HG02870 (cell line): Measurements from ENCODE around the gene TAF10.

Experiments used
- ATAC-seq: cut with Tn5 transposase; IDR thresholded peaks from one replicate; pipeline ENCODE4 v1.9.1; 2021; ENCODE audit warnings: mild to moderate bottlenecking, moderate library complexity; ENCODE audit not compliant: unreplicated experiment

Gene TAF10

DNA sequence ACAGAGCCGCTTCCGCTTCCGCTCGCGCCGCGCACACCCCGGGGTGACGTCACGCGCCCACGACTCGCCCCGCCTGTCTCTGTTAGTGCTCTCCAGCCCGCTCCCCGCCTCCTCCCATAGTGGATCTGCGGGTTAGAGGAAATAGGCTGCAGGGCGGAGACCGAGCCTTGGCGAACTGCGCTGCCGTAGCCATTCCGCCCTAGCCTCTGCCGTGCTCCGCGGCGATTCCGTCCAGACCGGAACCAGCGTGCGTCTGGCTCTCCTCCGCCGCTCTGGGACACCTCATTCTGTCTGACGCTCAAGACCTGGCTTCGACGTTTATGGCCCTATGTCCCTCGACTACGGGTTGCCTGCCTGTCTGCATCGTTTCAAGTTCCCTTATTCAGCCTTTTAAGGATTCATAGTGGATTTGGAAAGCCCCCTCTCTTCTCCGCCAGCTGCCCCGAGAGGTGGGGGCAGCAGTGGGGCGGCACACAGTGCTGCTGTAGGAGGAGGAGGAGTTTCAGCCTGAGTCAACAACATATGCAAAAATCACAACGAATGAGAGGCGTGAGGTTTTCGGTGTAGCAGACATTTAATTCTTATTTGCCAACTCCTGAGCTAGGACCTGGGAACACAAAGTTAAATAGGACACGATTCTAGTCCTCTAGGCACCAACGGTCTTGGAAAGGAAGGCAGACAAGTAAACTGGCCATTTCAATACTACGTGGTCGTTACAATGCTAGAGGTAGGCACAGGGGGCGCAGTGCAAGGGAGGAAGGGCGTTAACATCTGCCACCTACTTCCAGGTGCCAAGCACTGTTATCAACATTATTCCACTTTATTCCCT is at the start of gene TAF10:
TAF10 (minus strand) TSS at position 4 of the 829 bp plus-strand sequence. CDS start 27 bp downstream, outside the sequence.
- ATAC-seq: peak; percentile 84

DNA sequence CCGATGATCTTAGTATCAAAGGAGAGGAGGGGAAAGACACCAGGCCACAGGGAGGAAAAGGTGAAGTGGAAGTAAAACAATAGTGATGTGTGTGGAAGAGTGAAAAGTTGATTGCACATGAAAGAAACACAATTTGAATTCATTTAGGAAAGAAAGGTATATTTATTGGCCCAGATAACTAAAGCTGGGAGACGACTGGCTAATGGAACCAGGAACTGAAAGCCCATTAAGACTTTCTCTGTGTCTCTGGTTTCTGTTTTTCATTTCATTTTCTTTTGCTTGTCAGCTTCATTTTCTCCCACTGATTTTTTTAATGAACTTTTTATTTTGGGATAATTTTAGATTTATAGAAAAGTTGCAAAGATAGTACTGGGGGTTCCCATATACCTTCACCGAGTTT is 48.7 kb upstream of the TAF10 start:
- ATAC-seq: no peak

DNA sequence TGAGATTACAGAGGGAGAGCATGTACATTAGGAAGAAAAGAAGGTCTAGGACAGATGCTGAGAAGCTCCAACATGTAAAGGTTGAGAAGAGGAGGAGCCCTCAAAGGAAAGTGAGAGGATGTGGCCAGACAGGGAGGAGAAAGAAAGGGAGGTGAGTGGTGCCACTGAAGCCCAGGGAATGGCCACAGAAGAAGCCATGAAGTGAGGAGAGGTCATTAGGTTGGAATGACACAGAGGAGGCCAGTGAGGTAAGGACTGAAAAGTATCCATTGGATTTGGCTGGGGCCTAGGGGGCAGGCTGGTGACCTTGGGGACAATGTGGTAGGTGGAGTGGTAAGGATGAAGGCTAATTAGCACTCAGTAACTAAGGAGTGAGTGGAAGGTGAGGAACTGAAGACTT is 46.6 kb upstream of the TAF10 start:
- ATAC-seq: no peak

DNA sequence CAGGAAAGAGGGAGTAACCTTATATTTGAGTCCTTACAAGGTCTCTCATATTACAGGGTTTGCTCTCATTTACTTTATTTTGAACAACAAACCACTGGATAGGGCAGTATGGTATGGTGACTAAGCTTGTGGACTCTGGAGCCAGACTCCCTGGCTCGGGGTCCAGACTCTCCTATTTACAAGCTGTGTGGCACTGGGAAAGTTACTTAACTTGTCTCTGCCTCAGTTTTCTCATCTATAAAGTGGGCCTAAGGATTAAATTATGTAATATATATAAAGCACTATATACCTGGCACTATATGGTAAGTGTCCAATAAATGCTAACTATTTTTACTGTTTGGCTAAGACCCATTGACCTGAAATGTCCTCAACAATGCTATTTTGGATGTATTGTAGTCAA is 45.3 kb upstream of the TAF10 start:
- no peak for ATAC-seq

DNA sequence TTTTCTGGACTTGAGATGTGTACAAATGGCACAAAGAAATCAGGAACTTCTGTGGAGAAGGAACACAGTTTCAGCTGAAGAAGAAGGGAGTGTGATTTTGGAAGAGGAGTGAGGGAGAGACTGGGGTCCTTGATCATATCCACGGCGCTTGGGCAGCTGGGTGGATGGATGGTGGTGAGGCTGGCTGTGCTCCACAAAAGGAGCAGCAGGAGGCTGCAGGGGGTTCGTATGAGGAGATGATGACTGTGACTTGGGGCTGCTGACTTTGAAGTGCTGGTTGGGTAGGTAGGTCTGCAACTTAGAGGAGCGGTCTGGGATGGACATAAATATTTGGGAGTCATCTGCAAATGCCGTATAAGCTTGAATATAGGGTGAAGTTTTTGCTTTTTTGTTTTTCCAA is 44.9 kb upstream of the TAF10 start:
- ATAC-seq: no peak

DNA sequence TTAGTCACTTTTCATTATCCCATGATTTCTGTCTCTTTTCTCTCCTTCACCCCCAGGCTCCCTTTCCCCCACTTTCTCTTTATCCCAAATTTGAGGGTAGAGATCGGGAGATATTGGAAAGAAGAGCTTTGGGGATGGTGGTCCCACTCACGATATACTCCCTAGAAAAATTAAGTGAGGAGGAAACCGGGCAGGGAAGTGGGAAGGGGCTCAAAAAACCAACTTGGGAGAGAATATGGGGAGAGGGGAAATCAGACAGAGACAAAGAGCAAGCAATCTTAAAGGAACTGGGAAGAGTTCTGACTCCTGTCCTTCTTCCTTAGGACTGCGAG is 44.5 kb upstream of the TAF10 start:
- no peak for ATAC-seq

DNA sequence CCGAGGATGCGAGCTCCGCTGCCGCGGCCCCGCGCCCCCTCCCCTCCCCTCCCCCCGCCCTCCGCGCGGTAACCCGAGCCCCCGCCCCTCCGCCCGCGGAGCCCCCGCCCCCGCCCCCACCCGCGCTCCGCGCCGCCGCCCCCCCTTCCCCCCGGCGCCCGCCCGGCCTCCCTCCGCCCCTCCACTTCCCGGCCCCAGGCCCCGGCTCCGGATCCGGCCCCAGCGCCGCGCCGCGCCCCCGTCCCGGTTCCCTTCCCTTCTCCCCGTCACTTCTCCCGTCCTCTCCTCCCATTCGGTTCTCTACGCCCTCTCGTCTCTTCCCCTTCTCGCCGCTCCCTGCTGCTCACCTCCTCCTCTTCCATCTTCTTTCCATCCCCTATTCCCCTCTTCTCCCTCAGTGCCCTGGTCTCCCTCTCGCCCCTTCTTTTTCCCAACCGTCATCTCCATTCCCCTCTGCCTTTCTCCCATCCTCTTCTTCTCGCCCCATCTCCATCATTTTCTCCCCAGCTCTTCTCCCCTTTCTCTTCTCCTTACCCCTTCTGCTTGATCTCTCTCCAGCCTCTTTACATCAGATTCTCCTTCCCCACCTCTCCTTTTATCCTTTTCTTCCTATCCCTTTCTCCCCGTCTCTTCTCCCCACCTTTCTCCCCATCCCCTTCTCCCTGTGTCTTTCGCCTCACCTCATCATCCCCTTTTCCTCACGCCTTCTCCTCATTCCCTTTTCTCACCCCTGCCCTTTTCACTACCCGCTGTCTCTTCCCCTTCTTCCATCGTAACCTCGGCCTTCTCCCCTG is 44.0 kb upstream of the TAF10 start, which contains the start of gene DCHS1:
DCHS1 (minus strand) TSS at position 20 of the 794 bp plus-strand sequence. CDS start 14,196 bp downstream, outside the sequence.
- ATAC-seq: no peak

DNA sequence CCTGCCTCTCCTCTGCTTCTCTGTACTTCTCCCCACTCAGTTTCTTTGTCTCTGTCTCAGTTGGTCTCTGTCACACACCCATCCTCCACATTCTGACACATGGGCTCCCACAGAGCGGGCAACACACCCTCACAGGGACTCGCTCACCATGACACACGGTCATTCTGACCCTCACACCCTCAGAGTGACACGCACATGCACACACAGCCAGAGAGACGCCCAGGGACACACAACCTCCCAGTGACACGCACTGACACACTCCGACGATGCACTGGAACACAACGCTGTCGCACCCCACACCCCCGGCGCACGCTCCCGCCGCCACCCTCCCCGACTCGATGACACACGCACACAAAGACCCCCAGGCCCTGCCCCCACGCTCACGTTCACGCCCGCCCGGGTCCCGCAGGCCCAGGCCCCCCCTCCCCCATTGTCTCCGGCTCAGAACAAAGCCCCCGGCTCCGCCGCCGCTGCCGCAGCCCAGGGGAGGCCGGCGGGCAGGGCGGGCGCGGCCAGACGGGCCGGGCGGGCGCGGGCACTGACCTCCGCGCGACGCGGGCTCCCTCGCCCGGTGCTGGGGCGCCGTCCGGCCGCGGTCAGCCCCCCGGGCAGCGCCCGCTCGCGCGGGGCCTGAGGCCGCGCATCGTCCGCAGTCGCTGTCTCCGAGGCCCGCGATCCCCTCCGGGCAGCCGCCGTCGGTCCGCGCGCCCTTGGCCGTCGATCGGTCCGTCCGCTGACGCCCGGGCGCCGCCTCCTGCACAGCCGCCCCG is 43.2 kb upstream of the TAF10 start:
- ATAC-seq: no peak

DNA sequence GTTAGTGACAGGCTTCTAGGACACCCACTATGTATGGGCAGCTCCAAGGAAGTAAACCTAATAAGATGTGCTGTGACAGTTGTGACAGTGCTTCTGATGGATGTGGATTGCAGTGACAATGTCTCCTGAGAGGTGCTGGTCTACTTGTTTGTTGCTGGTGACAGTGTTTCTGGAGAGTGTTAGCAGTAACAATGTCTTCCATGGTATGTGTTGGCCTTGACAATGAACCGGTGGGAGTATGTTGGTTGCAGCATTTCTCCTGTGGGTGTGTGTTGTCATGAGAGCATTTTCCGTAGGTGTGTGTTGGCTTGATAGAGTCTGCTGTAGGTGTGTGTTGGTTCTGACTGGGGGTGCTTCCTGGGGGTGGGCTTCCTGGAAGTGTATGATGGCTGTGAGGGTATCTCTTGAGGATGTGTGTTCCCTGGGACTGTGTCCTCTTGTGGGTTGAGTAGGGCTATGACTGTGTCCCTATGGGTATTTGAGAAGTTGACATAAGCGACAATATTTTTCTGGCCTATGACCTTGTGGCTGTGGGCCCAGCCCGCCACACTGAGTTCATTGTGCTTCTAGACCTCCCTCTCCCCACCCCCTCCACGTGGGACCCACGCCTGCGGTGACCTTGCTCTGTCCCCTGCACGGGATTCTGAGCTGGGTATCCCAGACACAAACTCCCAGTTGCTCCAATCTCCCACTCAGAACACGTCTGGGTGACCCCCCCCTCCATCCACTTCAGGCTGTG is 42.4 kb upstream of the TAF10 start:
- ATAC-seq: no peak

DNA sequence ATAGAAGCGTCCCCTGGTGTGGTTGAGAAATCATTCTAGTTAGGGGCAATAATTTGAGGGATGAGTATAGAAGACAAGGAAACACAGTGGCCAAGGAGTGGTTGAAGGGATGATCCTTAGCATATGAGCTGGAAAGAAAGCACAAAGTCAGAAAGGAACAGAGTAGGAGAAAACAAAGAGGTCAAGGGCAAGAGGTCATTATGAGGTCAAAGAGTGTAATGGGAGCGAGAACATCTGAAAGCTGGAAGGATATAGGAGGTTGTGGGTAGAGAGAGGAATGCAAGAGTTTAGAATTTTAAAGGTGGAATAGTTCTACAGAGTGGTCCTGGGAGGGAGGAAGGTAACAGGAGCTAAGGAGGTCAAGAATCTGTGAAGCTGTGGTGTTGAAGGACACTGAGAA is 41.6 kb upstream of the TAF10 start:
- ATAC-seq: no peak

DNA sequence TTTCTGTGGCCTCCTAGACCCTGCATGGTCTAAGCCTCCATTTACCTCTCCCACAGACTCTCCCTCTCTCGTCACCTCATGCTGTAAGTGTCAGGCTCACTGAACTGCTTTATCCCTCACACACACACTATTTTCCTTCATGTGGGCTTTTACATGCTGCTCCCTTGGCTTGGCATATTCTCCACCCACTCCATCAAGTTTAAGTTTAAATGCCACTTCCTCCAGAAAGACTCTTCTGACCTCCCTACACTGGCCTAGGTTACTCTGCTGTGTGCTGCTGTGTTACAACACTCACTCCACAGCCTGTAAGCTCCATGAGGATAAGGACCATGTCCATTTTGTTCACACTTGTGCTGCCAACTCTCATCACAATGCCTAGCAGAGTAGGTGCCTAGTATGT is 41.1 kb upstream of the TAF10 start:
- ATAC-seq: no peak

DNA sequence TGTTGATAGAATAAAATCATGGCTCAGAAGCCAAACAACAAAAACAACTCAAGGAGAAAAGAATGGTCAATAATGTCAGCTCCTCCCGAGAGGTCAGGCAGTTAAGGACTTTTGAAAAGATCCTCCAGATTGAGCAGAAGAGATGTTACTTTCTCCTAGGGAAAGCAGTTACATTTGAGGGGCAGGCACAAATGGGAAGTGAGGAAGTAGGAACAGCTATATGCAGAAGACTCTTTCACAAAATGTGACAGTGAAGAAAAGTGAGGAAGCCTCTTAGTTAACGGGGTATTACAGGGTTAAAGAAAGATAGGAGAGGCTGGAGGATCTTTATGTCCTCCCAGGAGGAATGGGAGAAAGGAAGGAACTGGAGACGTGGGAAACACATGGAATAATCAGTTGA is 40.2 kb upstream of the TAF10 start:
- no peak for ATAC-seq

DNA sequence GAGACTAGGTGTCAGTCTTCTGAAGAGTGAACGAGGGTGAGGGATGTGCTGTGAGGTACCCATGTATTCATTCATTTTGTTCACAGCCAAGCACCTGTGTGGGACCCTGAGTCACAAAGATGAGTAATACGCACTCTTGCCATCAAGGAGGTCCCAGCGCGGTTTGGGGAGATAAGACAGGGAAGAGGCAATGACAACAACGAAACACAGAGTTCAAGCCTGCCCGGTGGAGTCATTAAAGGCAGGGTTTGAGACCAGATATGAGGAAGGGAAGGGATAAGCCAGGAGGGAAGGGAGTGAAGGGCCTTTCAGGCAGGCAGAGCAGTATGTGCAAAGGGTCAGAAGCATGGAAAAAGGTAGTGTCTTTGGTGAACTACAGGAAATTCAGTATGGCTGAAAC is 39.0 kb upstream of the TAF10 start:
- no peak for ATAC-seq

DNA sequence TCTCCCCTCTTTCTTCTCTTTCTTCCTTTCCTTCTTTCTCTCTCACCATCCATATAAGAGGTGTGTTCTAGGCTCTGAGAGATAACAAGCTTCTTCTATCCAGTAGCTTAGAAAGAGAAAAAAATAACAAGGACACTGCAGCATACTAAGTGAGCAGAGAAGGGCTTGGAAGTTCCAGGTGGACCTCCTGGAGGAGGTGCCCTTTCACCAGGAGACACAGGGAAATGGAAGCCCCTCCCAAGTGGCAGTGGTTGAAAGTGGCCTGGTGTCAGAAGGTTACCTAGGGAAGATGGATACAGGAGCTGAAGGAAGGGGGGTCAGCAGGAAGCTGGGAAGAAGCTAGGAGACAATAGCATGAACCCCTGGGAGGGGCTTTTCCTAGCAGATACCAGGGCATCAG is 38.1 kb upstream of the TAF10 start:
- ATAC-seq: no peak

DNA sequence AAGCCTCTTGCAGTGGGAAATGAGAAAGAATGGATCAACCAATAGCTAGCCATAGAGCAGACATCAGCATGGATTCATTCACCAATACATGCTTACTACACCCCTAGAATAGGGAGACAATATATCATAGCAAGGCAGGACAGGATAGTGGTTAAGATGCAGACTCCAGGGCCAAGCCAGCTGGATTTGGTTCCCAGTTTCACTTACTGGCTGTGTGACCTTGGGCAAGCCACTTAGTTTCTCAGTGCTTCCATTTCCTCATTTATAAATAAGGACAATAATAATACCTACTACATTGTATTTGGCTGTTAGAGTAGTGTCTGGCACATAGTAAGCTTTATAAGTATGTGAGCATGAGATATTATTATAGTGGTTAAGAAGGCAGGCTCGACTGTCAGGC is 36.5 kb upstream of the TAF10 start:
- no peak for ATAC-seq

DNA sequence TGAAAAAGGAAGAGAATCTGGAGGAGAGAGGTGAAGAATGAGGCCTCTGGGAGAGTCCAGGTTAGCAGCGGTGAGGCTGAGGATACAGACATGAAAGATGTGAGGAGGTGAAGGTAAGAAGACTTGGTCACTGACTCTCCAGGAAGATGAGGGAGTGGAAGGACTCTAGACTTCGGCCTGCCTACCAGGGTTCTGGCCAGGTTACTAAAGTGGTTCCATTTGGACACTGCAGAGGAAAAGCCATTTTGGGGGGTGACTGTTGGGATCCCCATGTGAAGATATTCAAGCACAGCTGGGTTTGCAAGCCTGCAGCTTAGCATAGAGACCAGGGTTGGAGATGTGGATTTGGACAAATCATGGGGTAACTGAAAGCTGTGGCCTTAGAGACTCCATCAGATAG is 35.8 kb upstream of the TAF10 start:
- ATAC-seq: no peak

DNA sequence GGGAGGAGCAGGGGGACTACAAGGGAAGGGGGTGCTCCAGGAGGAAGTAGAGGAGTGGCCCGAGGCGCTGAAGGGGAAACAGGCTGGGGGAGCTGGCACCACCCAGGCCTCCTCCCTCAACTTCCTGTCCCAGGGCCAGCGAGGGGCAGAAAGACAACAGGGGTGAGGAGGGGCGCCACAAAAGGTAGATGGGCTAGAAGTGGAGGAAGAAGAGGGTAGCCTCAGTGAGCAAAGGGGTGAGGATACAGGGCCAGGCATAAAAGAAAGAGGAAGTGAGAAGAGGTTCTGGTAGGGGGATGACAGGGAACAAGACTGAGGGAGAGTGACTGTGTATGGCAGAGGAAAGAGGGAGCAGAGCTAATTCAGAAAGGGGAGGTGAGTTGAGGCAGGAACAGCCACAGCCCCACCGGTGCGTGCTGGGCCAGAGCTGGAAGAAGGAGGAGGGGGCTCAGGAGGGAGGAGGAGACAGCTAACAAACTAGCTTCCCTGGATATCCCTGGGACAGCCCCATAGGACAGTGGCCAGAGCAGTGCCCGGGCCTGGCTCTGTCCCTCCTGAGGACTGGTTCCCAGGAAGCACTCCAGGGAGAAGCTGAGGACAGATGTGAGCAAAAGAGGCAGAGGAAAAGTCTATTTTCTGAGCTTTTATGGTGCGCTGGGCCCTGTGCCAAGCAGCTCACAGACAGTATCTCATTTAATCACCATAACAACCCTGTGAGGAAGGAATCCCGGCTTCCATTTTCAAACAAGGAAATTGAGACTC is 35.1 kb upstream of the TAF10 start:
- ATAC-seq: peak; percentile 95

DNA sequence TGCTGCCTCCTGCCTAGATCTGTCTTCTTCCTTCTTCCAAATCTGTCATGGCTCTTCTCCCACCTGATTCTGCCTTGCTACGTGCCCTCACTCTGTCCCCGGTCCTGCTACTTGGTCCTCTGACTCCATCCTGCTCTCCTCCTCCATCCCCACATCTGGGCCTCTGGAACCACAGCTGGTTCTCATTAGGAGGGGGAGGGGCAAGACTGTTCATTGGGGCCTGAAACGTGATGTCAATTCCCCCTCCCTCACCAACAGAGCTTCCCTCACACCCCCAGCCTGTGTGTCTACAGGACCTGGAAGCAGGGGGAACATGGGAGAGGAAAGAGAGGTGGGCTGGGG is 34.5 kb upstream of the TAF10 start:
- no peak for ATAC-seq

DNA sequence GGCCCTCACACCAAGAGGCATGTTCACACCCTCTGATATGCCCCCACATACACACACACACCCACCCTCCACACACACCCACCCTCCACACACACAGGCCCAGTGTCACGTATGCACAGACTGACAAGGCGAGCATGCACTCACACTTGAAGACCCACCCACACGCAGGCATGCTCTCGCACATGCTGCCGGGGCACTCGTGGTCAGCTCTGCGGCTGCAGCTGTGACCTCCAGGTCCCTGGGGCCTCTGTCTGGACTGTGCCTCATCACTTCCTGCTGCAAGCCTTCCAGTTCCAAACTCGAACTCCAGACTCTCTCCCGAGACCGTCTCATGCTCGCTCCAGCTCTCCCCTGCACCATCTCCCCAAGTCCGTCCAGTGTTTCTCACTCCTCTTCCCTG is 34.1 kb upstream of the TAF10 start:
- ATAC-seq: no peak

DNA sequence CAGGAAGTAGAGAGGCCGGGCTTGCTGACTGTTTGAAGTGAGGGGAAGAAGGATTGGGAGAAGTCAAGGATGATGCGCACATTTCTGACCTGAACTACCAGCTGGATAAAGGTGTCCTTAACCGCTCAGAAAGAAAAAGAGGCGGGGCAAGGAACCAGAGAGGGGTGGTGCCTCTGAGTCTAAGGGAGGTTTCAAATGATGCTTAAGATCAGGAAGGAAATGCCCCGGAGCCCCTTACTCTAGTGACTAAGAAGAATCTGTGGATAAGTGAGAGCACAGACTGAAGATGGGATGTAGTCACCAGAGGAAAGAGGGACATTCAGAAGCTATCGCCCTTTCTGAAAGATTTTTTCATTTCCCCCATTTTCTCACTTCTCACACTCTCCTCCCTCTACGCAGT is 30.9 kb upstream of the TAF10 start:
- no peak for ATAC-seq
